G401.6 (cell line): ENCODE measurements around the gene SLC22A5.
"Not testable (repeated sequence)": the region's sequence is repeated elsewhere in the genome, so short reads cannot be mapped to it uniquely, and the experiment has no call there.

ENCODE experiments used
- FAIRE-seq: peaks from 2 replicates; lab custom pipeline; 2012; peaks lifted over from hg19 to GRCh38; lab: Jason Lieb, UNC

Gene SLC22A5

DNA sequence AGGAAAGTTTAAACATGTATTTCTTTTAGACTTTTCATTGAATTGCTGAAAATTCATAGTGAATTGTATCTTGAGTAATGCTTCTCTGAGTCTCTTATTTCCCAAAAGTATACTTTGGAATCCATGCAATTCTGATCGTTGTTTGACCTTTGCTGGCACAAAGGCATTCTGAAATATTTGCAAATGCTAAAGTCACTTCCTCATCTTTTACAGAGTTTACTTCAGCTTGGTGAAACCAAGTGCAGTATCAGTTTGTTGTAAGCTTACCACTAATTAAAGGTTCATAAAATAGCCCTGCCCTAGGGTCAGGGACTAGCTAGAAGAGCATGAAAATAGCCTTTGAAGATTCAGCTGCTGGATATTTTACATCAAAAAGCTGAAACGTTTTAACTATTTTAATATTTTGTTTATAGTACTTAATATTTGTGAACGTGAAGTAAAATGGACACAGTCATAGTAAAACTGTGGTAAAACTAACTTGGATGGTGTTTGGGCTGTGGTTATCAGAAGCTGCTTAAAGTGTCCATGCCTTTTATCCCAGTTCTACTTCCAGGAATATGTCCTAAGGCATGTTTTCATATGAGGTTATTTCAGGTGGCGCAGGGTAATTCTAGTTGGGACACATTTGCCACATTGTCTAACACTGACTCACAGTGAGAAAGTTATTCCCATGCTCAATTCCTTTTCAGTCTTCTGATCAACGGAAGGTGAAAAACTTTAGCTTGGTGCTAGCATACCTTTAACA is 45.3 kb downstream of the SLC22A5 start:
- peak; percentile 11 for FAIRE-seq

DNA sequence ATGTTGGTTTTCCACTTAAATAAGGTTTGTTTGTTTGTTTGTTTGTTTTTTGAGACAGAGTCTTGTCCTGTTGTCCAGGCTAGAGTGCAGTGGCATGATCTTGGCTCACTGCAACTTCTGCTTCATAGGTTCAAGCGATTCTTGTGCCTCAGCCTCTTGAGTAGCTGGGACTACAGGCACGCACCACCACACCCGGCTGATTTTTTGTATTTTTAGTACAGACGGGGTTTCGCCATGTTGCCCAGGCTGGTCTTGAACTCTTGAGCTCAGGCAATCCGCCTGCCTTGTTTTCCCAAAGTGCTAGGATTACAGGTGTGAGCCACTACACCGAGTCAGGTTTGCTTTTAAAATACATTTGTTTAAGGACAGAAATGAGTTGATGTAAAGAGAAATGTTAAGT is 46.0 kb downstream of the SLC22A5 start:
- not testable (repeated sequence) for FAIRE-seq

DNA sequence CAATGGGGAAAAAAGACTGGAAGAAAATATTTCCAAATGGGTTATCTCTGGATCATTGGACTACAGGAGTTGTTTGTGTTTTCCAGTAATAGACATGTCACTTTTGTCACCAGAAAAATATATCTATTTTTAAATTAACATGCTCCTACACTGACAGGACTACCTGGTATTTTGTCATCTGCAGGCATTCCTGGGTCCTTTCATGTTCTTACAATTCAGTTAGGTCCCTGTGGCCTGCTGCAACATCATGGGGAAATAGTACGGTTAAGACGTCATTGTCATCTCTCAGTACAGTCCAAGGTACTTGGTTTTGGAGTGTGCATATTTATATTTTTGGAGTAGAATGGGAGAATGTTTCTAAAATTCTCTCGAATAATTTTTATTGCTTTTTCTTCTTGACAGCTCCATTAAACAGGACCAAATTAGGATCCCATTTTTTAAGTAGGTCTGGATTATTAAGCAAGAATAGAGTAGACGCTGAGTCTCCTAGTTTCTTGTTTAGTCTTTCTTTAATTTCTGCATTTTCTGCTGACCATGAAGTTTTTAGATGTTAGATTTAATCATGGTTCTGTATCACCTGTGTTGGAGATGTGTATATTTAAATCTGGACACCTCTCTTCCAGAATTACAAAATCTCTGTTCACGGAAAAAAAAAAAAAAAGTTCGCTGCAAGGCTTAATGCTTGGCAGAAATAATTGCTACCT is 46.9 kb downstream of the SLC22A5 start:
- FAIRE-seq, result no peak

DNA sequence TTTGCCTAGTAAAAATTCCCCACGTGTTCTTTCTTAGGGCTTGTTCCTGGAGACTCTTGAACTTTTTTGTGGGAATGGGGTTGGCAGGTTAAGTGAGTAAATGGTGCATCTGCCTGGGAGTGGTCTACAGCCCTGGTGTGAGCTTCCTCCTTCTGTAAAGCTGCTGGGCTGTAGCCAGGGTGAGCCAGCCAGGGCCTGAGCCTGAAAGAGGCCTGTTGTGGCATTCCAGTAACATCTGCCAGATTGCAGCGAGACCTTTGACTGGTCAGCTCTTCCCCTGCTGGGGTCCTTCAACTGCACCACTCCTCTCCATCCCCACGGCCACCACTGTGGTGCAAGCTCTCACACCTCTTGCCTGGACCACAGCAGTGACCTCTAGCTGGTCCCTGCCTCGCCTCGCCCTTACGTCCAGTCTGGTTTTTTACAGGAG is 47.5 kb downstream of the SLC22A5 start:
- FAIRE-seq, result no peak

DNA sequence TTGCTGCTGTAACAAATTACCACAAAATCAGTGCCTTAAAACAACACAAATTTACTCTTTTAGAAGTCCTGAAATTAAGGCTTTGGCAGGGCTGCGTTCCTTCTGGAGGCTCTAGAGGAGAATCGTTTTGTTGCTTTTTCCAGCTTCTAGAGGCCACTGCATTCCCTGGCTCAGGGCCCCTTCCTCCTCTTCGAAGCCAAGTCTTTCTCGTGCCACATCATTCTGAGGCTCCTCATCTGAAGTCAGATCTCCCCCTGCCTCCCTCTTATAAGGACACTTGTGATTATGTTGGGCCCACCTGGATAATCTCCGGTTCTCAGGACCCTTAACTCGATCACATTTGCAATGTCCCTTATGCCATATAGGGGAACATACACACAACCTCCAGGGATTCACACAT is 48.0 kb downstream of the SLC22A5 start:
- no peak for FAIRE-seq

DNA sequence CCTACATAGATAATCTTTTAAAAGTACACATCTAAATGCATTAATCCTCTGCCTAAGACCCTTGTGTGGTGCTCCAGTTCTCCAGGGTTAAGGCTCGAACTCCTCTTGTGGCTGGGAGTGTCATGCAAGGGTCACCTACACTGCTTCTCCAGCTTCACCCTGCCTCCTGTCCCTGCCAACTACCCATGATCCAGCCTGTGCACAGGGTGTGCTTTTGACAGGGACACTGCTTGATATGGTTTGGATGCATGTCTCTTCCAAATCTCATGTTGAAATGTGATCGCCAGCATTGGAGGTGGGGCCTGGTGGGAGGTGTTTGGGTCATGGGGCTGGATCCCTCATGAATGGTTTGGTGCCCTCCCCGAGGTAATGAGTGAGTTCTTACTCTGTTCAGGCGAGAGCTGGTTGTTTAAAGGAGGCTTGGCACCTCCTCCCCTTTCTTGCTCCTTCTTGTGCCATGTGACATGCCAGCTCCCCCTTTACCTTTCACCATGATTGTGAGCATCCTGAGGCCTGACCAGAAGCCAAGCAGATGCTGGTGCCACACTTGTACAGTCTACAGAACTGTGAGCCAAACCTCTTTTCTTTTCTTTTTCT is 48.5 kb downstream of the SLC22A5 start:
- FAIRE-seq, result no peak

DNA sequence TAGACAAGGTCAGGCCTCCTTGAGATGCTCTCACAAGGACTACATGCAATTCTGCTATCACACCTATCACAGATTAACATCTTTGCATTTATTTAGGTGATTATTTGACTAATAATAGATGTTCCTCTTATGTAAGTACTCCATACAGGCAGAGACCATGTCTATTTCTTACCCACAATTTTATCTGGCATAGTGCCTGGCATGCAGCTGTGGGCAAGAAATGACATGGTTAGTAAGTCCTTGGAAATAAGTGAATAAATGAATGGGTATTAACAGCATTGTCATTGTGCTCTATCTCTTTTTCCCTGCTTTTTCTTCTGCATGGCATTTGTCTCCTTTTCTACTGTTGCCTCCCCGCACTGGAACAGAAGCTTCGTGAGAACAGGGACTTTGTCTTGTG is 49.4 kb downstream of the SLC22A5 start:
- FAIRE-seq, result no peak

DNA sequence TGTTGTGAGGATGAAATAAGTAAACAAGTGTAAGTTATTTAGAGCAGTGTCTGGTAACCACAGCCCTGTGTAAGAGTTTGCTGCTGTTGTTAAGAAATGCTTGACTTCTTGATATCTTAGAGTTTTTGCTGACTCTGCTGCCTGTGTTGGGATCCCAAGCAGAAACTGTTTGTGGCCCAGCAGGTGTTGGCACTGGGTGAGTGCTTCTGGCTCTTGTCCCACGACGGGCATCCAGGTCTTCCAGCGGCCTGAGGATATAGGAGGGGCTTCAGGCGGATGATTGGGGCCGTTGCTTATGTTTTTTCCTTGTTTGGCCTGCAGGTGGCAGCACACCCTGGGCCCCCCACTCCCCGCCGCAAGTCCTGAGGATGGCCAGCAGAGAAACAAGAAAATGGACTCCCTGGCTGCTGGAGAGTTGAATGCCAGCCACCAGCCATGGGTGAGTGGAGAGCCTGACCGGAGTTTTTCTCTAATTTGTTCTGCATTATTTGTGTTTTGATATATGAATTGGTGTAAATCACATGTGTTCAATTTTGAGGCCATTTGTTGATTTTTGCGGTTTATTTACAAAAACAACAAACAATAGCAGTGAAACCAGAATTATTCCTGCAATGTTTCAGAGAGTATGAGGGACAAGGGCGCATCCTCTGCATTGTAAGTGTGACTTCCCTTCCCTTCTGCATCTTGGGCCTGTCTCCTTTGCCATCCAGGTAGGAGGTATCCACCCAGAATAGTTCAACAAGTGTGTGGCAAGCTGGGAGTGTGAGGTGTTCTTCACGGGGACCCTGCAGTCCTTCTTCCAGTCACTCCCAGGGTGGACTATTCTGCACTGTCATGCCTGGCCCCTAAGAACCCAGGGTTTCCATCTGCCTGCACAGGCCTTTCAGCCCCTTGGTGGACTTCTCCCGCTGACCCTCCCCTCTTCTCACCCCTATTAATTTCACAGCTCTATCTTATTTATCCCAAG is 50.3 kb downstream of the SLC22A5 start:
- peak; percentile 89 for FAIRE-seq

DNA sequence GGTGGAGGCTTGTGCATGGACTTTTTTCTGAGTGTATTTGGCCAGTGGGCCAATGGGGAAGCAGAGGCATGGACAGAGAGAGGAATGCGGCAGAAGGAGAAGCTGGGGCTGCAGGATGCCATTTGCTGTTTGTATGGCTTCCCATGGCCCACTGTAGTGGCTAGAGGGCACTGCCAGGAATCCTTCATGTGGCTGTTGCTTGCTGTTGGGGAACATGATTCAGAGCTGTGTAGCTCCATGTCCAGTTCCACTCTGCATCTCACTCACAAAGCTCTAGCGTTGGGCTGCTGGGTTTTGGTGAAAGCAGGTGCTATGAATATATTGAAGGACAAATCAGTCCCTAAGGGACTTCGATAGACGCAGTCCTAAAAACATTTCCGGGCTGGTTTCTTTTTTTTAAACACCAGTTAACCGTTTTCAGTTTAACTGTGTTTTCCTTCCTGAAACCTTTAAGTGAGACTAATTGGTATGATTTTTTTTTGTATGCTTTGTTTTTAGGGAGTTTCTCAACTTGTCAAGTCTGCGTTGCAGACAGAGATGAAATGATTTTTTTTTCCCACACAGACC is 51.3 kb downstream of the SLC22A5 start:
- FAIRE-seq, result no peak

DNA sequence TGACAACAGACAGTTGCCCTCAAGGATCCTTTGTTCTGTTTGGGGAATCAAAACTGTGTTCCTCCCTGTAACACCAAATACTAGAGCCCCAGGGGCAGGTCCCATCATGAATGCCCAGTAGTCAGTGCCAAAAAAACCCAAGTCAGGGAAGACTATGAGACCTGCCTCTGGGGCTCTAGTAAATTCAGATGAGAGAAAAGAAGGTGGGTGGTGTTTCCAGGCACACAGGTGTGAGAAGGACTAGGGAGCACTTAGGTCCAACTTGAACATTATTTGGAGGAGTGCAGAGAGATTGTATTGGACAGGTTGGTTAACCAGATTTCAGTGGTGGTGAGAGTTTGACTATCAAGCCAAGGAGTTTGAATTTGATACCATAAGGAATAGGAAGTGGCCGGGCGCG is 52.0 kb downstream of the SLC22A5 start:
- no peak for FAIRE-seq

DNA sequence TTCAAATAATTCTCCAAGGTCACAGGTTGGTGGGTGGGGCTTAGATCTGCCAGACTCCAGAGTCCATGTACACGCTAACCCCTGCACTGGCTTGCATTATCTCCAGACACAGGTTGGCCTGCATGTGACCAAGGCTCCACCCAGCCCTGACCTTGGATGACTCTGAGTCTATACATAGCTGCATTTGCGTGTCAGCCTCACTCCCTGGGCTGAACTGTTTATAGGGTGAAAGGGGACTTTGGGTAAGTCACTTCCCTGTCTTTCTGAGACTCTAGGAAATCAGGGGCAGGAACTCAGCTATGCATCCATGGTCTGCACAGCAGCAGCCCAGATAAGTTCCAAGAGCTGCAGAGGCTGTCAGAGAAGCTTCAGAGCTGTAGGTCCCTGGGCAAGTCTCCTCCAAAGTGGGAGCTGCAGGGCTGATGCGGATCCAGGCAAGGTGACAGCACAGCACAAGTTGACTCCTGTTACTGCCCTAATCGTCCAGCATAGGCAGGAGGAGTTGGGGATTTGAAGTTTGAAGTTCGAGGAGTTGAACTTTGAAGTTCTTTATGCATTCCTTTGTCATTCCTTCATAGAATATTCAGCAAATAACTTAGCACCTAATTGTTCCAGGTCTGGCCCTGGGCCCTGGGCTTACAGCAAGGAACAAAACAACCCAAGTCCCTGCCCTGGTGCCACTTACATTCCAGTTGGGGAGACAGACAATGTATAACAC is 53.4 kb downstream of the SLC22A5 start:
- FAIRE-seq, result no peak

DNA sequence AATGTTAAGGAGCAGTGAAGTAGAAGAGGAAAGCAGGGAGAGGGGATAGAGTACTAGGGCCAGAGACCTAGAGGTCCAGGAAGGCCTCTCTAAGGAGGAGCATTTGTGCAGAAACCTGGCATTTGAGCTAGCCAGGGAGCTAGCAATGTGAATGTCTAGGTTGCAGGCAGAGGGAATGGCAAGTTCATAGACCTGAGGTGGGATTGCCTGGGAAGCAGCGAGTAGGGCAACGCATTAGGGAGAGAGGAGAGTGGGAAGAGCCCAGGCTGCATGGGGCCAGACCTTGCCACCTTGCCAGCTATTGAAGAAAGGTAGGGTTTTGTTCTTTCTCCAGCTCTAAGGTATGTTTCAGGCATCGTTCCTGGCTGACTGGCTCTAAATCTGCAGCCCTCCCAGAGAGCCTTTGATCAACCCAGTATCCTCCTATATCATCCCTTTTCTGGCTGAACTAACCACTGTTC is 54.0 kb downstream of the SLC22A5 start:
- FAIRE-seq, result no peak

DNA sequence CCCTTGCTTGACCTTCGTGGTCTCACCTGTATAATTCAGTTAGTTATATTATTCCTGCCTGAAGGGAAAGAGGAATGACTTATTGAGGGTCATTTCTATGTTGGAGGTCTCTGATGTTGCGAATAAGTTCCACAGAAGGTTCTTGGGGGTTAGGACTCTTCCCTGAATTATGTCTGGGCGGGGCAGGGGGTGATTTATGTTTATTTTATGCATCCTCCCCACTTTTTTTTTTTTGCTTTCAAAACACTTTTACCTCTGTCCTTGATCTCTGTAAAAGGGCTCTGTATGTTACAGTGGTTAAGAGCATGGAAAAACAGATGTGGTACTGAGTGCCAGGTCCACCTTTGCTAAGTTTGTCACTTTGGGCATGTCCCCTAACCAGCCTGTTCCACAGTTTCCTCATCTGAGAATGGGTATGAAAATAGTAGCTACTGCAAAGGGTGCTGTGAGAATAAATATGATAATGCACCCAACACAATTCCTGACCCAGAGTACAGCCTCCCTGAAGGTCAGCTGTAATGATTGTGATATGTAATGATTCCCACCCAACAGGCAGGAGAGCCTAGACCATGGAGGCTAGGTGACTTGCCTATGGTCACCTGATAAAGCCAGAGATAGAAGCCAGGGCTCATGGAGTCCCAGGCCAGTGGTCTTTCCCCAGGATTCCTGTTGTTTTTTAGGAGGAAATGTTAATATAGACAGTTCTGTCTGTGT is 54.8 kb downstream of the SLC22A5 start:
- FAIRE-seq, result no peak

DNA sequence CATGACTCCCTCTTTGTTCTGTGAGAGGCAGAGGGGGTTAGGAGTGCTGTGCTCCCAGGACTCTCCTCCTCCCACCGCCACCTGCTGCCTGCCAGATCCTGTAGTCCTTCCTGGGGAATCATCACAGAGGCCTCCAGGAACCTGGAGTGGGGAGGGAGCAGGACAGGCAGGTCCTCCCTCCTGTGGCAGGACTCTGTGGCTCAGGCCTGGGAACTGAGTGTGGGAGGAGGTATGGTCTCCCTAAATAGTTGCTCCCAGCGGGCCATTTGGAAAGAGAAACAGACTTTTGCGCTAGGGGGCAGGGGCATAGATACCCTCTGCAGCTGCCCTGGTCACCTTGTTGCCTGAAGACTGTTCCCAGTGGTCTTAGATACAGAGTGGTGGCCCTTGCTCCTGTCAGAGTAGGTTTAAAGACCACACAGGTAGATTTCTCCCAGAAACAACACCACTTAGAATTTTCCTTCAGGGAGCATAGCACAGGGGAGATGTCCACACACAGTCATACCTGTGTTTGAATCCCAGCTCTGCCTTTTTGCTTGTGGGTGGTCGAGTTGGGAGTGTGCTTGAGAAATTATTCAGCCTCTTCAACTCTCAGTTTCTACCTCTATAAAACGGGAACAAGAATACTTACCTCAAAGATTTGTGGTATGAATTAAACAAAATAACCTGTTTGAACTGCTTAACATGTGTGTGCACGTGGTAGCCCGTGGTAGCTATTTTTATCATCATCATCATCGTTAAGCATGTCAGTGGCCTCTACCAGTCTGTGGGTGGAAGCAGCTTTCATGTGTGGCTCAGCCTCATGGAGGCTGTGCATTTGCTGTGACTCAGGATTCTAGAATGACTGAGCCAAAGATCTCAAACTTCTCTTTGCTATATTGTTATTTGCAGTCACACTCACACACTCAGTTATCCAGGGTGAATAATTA is 55.8 kb downstream of the SLC22A5 start:
- no peak for FAIRE-seq

DNA sequence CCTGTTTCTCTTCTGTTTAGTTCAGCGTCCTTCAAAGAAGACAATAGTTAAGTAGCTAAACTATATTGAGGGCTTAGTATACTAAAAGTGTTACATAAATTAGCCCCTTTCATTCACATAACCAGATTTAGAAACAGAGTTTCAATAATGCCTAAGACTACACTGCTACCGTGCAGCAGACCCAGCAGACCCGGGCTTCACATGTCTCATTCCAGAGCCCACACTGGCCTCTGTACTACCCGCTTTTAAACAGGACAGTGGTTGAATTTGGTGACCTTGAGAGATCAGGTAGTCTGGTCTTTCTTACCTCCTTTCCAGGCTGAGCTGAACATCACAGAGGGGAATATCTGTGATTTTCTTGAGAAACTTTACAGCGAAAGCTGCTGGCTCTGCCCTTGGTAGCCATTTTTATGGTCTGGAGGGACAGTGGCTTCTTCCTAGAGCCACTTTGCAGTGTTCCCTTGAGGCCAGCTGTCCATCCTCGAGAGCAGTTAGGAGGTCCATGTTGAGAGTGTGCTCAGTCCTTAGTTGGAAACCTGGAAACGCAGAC is 56.5 kb downstream of the SLC22A5 start:
- no peak for FAIRE-seq

DNA sequence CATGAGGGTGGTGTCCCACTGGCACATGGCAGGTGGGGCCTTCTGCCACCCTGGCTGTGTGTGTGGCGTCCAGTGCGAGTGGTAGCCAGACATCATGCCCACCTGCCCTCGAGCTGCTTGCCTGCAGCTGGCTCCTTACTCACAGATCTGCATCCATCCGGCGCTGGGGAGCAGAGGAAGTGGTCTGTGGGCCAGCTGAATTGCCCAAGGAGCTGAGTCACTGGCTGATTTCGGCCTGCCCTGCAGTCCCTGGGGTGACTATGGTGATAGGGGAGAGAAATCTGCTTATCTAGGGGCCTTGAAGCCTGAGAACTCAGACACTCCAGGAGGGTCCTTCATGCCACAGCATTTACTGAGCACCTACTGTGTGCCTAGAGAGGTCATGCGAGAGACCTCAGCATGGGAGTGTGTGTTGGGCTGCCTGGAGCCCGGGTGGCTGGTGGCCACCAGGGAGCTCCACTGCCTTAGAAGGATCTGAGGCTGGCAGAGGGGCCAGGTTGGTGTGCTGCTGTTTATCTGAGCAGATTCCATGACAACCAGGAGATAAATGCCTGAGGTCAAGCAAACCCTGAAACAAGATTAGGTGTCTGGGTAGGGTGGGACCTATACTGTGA is 57.1 kb downstream of the SLC22A5 start:
- no peak for FAIRE-seq

DNA sequence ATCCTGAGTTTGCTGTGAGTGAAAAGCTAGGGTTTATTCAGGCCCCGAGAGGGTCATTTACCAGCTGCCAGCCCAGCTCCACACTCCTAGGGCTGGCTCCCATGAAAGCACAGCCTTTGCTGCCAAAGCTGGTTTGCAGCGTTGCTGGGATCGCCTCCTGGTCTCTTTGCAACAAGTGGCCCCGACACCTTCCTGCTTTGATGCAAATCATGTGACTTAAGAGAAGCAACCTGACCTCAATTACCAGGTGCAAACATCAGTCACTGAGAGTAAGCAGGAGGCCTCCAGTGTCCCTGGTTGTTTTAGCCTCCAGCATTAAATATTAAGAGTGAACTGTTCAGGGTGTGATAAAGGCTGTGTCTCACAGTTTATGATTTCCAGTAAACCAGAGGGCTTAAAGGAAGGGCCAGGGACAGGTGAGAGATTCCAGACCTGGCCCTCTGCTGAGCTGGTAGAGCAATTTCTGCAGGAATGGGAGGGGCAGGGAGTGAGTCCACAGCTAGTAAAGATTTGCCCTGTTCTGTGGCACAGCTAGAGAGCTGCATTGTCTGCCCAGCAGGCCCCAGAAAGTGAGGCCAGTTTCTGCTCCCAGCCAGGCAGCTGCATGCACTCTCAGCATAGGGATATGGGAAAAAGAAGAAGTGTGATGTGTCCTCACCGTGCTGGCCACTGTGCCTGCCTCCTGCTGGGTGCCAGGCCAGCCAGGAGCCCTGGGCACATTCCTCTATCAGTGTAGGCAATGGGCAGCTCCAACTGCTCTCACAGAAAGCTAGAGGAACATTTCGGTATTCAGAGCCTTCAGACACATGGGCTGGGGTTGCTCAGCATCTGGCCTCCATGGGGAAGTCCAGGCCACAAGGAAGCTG is 58.0 kb downstream of the SLC22A5 start:
- no peak for FAIRE-seq

DNA sequence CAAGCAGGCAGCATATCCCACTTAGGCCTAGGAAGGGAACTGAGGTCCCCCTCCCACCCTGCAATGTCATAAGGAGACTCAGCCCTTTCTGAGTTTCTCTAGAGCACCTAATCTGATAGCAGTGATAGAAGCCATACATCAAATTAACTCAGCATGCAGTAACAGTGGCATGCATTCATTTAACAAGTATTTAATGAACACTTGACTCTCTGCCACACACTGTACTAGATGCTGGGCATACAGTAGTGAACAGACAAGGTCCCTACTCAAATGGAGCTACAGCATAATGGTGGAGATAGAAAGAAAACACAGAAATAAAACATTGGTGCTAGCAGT is 58.6 kb downstream of the SLC22A5 start:
- FAIRE-seq, result no peak
